Measurements from ENCODE around the gene ASB18.
A peak's percentile ranks its signal among the peaks of the same experiment; 100 is the strongest.

ASB18 gene

DNA sequence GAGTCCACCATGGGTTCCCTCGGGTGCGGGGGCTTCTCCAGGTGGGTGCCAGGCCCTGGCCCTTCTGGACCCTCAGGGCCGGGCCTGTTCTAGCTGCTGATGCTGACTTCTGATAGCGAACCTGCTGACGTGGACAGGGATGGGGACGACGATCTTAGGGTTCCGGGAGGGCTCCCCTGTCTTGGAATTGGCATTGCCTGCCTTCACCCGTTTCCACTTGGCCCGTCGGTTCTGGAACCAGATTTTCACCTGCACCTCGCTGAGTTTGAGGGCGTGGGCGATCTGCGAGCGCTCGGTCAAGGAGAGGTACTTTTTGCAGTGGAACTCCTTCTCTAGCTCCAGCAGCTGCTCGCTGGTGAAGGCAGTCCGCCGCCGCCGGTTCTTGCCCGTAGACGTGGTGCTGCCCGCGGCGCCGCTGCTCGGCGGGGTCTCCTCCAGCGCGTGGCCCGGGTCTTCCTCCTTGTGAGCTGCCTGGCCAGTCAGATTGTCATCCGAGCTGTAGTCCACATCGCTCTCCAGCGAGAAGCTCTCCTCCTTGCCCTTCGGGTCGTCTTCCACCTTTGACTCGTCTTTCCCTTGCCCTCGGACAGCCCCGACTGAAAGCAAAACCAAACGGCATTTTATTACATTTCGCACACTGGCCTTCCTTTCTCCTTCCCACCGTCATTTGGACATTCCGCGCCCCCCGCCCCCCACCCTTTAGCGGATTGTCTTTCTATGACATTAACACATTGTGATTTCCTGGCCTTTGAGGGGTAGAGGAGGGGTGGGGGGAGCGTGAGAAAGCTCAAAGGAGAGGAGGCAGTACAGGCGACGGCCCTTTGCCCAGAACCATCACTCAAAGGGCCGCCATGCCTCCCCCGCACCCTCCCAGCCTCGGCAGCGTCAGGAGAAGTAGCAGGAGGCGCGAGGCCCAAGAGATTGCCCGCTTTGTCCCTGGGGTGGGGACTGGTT, 98.1 kb downstream of the ASB18 start:
- peak overlapping the region; percentile 95 for H3K27ac Mint-ChIP-seq
- H3K4me1 Mint-ChIP-seq = peaks cover 67% of the 10 kb centered on the region
- no peaks in the 10 kb centered on the region for H3K9me3 Mint-ChIP-seq
- DNase-seq = peak; percentile 76
- no peaks in the 10 kb centered on the region for H3K36me3 Mint-ChIP-seq (ENCODE audit: low read depth)
- peak overlapping the region; percentile 82 for H3K4me3 Mint-ChIP-seq
- TF ChIP-seq, protein P1, sequence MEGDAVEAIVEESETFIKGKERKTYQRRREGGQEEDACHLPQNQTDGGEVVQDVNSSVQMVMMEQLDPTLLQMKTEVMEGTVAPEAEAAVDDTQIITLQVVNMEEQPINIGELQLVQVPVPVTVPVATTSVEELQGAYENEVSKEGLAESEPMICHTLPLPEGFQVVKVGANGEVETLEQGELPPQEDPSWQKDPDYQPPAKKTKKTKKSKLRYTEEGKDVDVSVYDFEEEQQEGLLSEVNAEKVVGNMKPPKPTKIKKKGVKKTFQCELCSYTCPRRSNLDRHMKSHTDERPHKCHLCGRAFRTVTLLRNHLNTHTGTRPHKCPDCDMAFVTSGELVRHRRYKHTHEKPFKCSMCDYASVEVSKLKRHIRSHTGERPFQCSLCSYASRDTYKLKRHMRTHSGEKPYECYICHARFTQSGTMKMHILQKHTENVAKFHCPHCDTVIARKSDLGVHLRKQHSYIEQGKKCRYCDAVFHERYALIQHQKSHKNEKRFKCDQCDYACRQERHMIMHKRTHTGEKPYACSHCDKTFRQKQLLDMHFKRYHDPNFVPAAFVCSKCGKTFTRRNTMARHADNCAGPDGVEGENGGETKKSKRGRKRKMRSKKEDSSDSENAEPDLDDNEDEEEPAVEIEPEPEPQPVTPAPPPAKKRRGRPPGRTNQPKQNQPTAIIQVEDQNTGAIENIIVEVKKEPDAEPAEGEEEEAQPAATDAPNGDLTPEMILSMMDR (IDR thresholded peaks at IDR 0.05) = no peak
- H3K27me3 Mint-ChIP-seq (ENCODE audit: low read depth, poor library complexity) = peaks cover 55% of the 10 kb centered on the region

GRCh38 chr2:236164925-236165841, 99.0 kb downstream of the ASB18 start:
- peak overlapping the region; percentile 82 for H3K4me3 Mint-ChIP-seq
- peaks cover 66% of the 10 kb centered on the region for H3K4me1 Mint-ChIP-seq
- H3K36me3 Mint-ChIP-seq (ENCODE audit: low read depth) = no peaks in the 10 kb centered on the region
- DNase-seq = no peak
- no peaks in the 10 kb centered on the region for H3K9me3 Mint-ChIP-seq
- TF ChIP-seq, protein P1 (IDR thresholded peaks at IDR 0.05) = no peak
- H3K27me3 Mint-ChIP-seq (ENCODE audit: low read depth, poor library complexity) = peaks cover 54% of the 10 kb centered on the region
- peak overlapping the region; percentile 33 for H3K27ac Mint-ChIP-seq

- H3K27me3 Mint-ChIP-seq (ENCODE audit: low read depth, poor library complexity) = peaks cover 53% of the 10 kb centered on the region
- TF ChIP-seq, protein P1 (IDR thresholded peaks at IDR 0.05) = no peak
- no peaks in the 10 kb centered on the region for H3K36me3 Mint-ChIP-seq (ENCODE audit: low read depth)
- H3K9me3 Mint-ChIP-seq = no peaks in the 10 kb centered on the region
- peak overlapping the region; percentile 33 for H3K27ac Mint-ChIP-seq
- peak overlapping the region; percentile 82 for H3K4me3 Mint-ChIP-seq
- peaks cover 59% of the 10 kb centered on the region for H3K4me1 Mint-ChIP-seq
- peak; percentile 78 for DNase-seq
Measured at GRCh38 chr2:236164201-236164924, 99.8 kb downstream of the ASB18 start.

DNA sequence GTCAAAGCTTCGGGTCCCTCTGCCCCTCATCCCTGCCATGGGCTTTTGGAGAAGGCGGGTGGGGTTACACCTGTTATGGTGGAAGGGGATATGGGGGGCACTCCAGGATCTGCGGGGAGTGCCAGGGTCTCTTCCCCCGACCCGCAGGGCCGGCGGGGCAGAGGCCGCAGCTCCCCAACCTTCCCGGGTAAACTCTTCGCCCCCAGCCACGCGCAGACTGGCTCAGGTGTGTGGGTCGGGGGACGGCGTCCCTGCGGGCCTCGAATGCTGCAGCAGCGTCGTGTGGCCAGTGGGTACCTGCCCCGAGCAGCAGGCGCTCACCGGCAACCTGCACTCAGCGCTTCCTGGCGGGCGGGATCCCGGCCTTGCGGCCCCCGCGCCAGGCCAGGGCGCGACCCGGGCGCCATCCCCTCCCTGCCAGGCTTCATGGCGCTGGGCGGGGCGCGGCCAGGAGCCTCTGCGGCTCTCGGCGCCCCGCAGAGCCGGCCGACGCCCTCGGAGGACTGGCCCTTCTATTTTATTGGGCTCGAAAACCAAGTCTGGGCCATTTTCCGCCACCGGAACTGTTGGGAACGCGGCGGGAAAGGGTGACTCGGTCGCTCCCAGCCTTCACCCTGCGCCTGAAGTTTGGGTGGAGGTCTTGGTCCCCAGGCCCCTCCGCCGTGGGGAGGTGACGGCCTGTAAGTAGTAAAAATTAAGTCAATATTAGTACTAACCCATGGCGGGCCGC, 100.6 kb downstream of the ASB18 start:
- DNase-seq = no peak
- H3K9me3 Mint-ChIP-seq = no peaks in the 10 kb centered on the region
- no peaks in the 10 kb centered on the region for H3K36me3 Mint-ChIP-seq (ENCODE audit: low read depth)
- TF ChIP-seq, protein P1 (IDR thresholded peaks at IDR 0.05) = no peak
- H3K4me3 Mint-ChIP-seq = peak overlapping the region; percentile 82
- no peak overlapping the region for H3K27ac Mint-ChIP-seq
- H3K27me3 Mint-ChIP-seq (ENCODE audit: low read depth, poor library complexity) = peaks cover 53% of the 10 kb centered on the region
- H3K4me1 Mint-ChIP-seq = peaks cover 61% of the 10 kb centered on the region

- Mint-ChIP-seq H3K27me3 (ENCODE audit: low read depth, poor library complexity) (peaks cover 59% of the 10 kb centered on the region), H3K9me3 (no peaks in the 10 kb centered on the region), H3K27ac (no peak overlapping the region), H3K36me3 (ENCODE audit: low read depth) (no peaks in the 10 kb centered on the region), H3K4me1 (peaks cover 65% of the 10 kb centered on the region), H3K4me3 (peak overlapping the region; percentile 58)
- peak; percentile 39 for DNase-seq
- TF ChIP-seq, protein P1 (IDR thresholded peaks at IDR 0.05) = no peak
Measured at GRCh38 chr2:236162882-236163470, 101.2 kb downstream of the ASB18 start.
